Activated CD8-positive, alpha-beta T cell treated with anti-CD3 and anti-CD28 coated beads, Interleukin-2, amount 10 ng/mL, durations not matched to agents 7 days and 5 days (primary cell): Measurements from ENCODE around the gene RSPH1. TPM values are rescaled to one million over a fixed set of nuclear protein-coding genes. Genes with fewer than 3 reads are reported as not detected.
A peak's percentile ranks its signal among the peaks of the same experiment; 100 is the strongest.

Experiments
- ATAC-seq: fragments of 150-1000 bp; cut with Tn5 transposase; one replicate; pipeline ENCODE4 v1.10.0; 2021; ENCODE audit warnings: moderate library complexity
- CTCF ChIA-PET: fragments of 350-600 bp; sonication (Branson Sonifier 250); formaldehyde crosslinking; loops from one replicate; lab custom pipeline; 2021; ENCODE audit warnings: antibody characterized with exemption; lab: Charles Lee
- POLR2A ChIA-PET: fragments of 350-600 bp; sonication (Branson Sonifier 250); formaldehyde crosslinking; loops from one replicate; lab custom pipeline; 2021; ENCODE audit warnings: antibody characterized with exemption; lab: Charles Lee
- DNase-seq: peaks from one replicate; pipeline ENCODE4 v3.0.0-alpha.2; 2020
- H3K27ac Mint-ChIP-seq: one replicate; pipeline ENCODE4 v1.8.0; 2021; ENCODE audit warnings: mild to moderate bottlenecking, mixed read lengths
- H3K27me3 Mint-ChIP-seq: one replicate; pipeline ENCODE4 v1.8.0; 2021; ENCODE audit warnings: low read depth, mixed read lengths
- H3K36me3 Mint-ChIP-seq: one replicate; pipeline ENCODE4 v1.8.0; 2021; ENCODE audit warnings: low read depth, mixed read lengths
- H3K4me1 Mint-ChIP-seq: one replicate; pipeline ENCODE4 v1.8.0; 2021; ENCODE audit warnings: low read depth, mixed read lengths
- H3K4me3 Mint-ChIP-seq: one replicate; pipeline ENCODE4 v1.8.0; 2021; ENCODE audit warnings: mild to moderate bottlenecking, mixed read lengths
- H3K9me3 Mint-ChIP-seq: one replicate; pipeline ENCODE4 v1.8.0; 2022; ENCODE audit warnings: mixed read lengths; ENCODE audit not compliant: insufficient read depth
- total RNA-seq, 2 experiments: library from RNA; stranded (reverse); gene quantifications; one replicate each; pipeline ENCODE4 v1.2.3, GENCODE V29; 2021

The RSPH1 gene
- total RNA-seq, 2 experiments from 2014 or later, result not detected

- DNase-seq, result no peak
- H3K27me3 Mint-ChIP-seq, result no peaks in the 10 kb centered on the region
- ATAC-seq, result no peak
- ChIA-PET POLR2A (interaction anchor here (0.6 to 4.8 kb wide), 8 partner anchors 10 to 342 kb away, joined by 3 to 83 read pairs (median 4); partner anchors contain the start of gene UBASH3A), CTCF (interaction anchor here (0.7 to 7.0 kb wide), 8 partner anchors 12 to 279 kb away, joined by 3 to 76 read pairs (median 5); partner anchors contain the start of gene UBASH3A)
- H3K4me3 Mint-ChIP-seq, result peak overlapping the region; percentile 67
- peaks cover 89% of the 10 kb centered on the region for H3K36me3 Mint-ChIP-seq
- peaks cover 89% of the 10 kb centered on the region for H3K4me1 Mint-ChIP-seq
- peak overlapping the region; percentile 90 for H3K27ac Mint-ChIP-seq
- H3K9me3 Mint-ChIP-seq, result peaks cover 9% of the 10 kb centered on the region
These were observed 72.3 kb downstream of the RSPH1 start for GRCh38 chr21:42423685-42424084.

GRCh38 chr21:42423197-42423675, 72.8 kb downstream of the RSPH1 start:
- H3K4me1 Mint-ChIP-seq, result peaks cover 92% of the 10 kb centered on the region
- ATAC-seq, result peak; percentile 41
- ChIA-PET POLR2A (interaction anchor here (1.0 to 4.8 kb wide), 7 partner anchors 10 to 62 kb away, joined by 3 to 83 read pairs (median 4); partner anchors contain the start of gene UBASH3A), CTCF (interaction anchor here (0.7 to 7.0 kb wide), 8 partner anchors 12 to 104 kb away, joined by 3 to 76 read pairs (median 4); partner anchors contain the start of gene UBASH3A)
- no peaks in the 10 kb centered on the region for H3K27me3 Mint-ChIP-seq
- H3K9me3 Mint-ChIP-seq, result peaks cover 9% of the 10 kb centered on the region
- H3K4me3 Mint-ChIP-seq, result peak overlapping the region; percentile 67
- peaks cover 90% of the 10 kb centered on the region for H3K36me3 Mint-ChIP-seq
- DNase-seq, result peak; percentile 82
- peak overlapping the region; percentile 90 for H3K27ac Mint-ChIP-seq

Other genes with a start within 250 kb of the RSPH1 start
- not detected for gene TFF3, start 180.8 kb downstream of the RSPH1 start, total RNA-seq
- not detected for gene TFF2, start 145.2 kb downstream of the RSPH1 start, total RNA-seq
- not detected for gene TFF1, start 129.7 kb downstream of the RSPH1 start, total RNA-seq
- gene TMPRSS3, start 100.2 kb downstream of the RSPH1 start, total RNA-seq, result 10 to 100 TPM in 1 of 2 experiments, 1 to 10 TPM in 1; 9.9 to 10.1 TPM
- 10 to 100 TPM; 68.7 to 74.0 TPM for gene UBASH3A, start 92.3 kb downstream of the RSPH1 start, total RNA-seq
- gene SLC37A1, start 17.6 kb upstream of the RSPH1 start, total RNA-seq, result 10 to 100 TPM; 18.9 to 19.2 TPM
- 10 to 100 TPM in 1 of 2 experiments, 1 to 10 TPM in 1; 8.3 to 10.8 TPM for gene PDE9A, start 157.4 kb upstream of the RSPH1 start, total RNA-seq